A204.1 (cell line): ENCODE measurements around the gene CACNG1.
"Not testable (repeated sequence)": the region's sequence is repeated elsewhere in the genome, so short reads cannot be mapped to it uniquely, and the experiment has no call there.

Source experiments
- FAIRE-seq: peaks from 2 replicates; lab custom pipeline; 2012; peaks lifted over from hg19 to GRCh38; lab: Jason Lieb, UNC

The CACNG1 gene

GRCh38 chr17:67080804-67081203 lies 36.5 kb downstream of the CACNG1 start:
- no peak for FAIRE-seq

- no peak for FAIRE-seq
These were observed 37.8 kb downstream of the CACNG1 start for GRCh38 chr17:67082107-67082506.

- no peak for FAIRE-seq
These were observed 41.1 kb downstream of the CACNG1 start for GRCh38 chr17:67085406-67085805.

DNA sequence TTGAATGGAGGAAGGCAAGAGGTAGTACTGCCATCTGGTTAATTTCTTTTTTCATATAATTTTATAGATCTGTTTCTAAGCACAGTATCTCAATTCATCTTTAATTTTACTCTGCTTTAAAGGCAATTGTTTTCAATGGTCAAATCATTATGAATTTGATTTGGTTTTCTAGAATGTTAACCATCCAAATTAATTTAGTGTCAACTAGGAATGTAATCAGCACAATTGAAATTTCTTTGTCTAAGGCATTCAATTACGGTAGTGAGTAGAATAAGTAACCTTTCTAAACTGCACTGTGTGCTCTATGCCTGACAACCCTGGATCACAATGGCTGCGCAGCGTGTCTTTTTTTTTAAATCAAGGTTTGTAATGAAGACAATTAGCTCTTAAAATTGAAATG lies 44.3 kb downstream of the CACNG1 start:
- FAIRE-seq = no peak

DNA sequence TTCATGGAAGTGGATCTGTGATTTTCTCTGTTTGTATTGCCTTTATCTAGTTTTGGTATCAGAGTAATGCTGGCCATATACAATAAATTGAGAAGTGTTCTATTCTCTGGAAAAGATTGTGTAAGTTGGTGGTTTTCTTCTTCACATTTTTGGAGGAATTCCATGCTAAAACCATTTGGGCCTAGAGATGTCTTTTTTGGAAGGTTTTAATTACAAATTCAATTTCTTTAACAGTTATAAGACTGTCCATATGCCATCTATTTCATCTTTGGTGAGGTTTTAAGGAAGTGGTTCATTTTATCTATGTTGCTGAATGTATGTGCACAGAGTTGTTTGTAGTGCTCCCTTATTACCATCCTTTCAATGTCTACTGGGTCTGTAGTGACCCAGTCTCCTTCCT lies 46.0 kb downstream of the CACNG1 start:
- no peak for FAIRE-seq

GRCh38 chr17:67092291-67092690 lies 47.9 kb downstream of the CACNG1 start:
- no peak for FAIRE-seq

DNA sequence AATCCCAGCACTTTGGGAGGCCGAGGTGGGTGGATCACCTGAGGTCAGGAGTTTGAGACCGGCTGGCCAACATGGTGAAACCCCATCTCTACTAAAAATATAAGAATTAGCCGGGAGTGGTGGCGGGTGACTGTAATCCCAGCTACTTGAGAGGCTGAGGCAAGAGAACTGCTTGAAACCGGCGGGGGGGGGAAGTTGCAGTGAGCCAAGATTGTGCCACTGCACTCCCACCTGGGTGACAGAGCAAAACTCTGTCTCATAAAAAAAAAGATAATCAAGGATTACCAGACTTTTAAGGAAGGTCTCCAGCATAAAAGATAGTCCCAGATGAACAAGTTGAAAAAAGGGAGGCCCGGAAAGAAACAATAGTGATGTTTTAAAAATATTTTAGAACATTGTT lies 48.4 kb downstream of the CACNG1 start:
- FAIRE-seq = not testable (repeated sequence)

GRCh38 chr17:67093348-67093747 lies 49.0 kb downstream of the CACNG1 start:
- FAIRE-seq = no peak

- FAIRE-seq = not testable (repeated sequence)
These were observed 50.9 kb downstream of the CACNG1 start for GRCh38 chr17:67095291-67095690.

- FAIRE-seq = no peak
These were observed 51.4 kb downstream of the CACNG1 start for GRCh38 chr17:67095803-67096202.

DNA sequence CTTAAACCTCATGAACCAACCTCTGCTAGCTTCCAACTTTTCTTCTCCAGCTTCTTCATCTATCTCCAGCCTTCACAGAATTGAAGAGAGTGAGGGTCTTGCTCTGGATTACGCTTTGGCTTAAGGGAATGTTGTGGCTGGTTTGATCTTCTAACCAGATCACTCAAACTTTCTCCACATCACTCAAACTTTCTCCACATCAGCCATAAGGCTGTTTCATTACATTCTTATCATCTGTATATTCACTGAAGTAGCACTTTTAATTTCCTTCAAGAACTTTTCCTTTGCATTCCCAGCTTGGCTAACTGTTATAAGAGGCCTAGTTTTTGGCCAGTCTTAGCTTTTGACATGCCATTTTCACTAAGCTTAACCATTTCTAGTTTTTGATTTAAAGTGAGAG lies 52.3 kb downstream of the CACNG1 start:
- FAIRE-seq = no peak

DNA sequence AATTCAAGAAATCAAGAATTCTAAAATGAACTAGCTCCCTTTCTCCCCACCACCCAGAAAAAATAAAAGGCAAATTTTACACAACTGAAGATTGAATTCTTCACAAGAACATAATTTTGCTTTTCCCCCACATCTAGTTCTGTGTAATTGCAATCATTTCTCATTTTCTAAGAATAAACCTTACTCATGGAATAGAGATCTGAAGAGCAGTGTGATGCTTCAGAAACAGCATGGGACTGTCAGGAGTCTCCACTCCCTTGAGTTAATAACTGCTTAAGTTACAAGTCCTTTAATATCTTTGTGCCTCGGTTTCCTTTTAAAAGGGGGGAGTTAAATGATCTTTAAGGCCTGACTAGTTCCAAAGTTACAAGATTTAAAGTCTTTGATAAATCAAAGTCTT lies 53.7 kb downstream of the CACNG1 start:
- FAIRE-seq = no peak

GRCh38 chr17:67104641-67105040 lies 60.3 kb downstream of the CACNG1 start:
- not testable (repeated sequence) for FAIRE-seq

DNA sequence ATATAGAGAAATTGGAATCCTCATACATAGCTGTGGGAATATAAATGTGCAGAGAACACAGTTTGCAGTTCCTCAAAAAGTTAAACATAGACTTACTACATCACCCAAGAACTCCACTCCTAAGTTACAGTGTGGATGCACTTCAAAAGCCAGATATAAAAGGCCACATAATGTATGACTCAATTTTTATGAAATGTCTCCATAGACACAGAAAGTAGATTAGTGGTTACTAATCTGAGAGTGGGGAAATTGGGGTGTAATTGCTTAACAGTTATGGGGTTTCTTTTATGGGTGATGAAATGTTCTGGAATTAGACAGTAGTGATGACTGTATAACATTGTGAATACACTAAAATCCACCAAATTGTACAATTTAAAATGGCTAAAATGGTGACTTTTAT lies 60.9 kb downstream of the CACNG1 start:
- FAIRE-seq = no peak
